ACC112 (cell line): ENCODE data around the gene MLLT3.

Experiments used
- H2AFZ ChIP-seq: fragments of 200-600 bp; sonication (generic); one replicate; pipeline ENCODE4 v1.6.0; 2017; ENCODE audit warnings: antibody characterized with exemption, low read length; ENCODE audit not compliant: unreplicated experiment
- H3K27ac ChIP-seq: fragments of 200-600 bp; sonication (generic); 2 replicates; pipeline ENCODE4 v1.5.1; 2014; ENCODE audit warnings: low read depth, mild to moderate bottlenecking, antibody characterized with exemption, low read length, moderate library complexity
- H3K27me3 ChIP-seq: fragments of 200-600 bp; sonication (generic); 2 replicates; pipeline ENCODE4 v1.6.1; 2014; ENCODE audit warnings: mild to moderate bottlenecking, antibody characterized with exemption, low read length, moderate library complexity, mixed read lengths; ENCODE audit not compliant: insufficient read depth
- H3K36me3 ChIP-seq: fragments of 200-600 bp; sonication (generic); 2 replicates; pipeline ENCODE4 v1.6.1; 2016; ENCODE audit warnings: mild to moderate bottlenecking, antibody characterized with exemption, low read length, moderate library complexity, mixed read lengths; ENCODE audit not compliant: insufficient read depth
- H3K4me1 ChIP-seq: fragments of 200-600 bp; sonication (generic); one replicate; pipeline ENCODE4 v1.6.1; 2016; ENCODE audit warnings: low read length, mixed read lengths; ENCODE audit not compliant: insufficient read depth, unreplicated experiment, control insufficient read depth
- H3K4me3 ChIP-seq: fragments of 200-600 bp; sonication (generic); 2 replicates; pipeline ENCODE4 v1.5.1; 2014; ENCODE audit warnings: mild to moderate bottlenecking, low read depth, low read length
- H3K79me2 ChIP-seq: fragments of 200-600 bp; sonication (generic); one replicate; pipeline ENCODE4 v1.6.0; 2016; ENCODE audit warnings: low read length; ENCODE audit not compliant: control insufficient read depth, unreplicated experiment, insufficient read depth

The MLLT3 gene

DNA sequence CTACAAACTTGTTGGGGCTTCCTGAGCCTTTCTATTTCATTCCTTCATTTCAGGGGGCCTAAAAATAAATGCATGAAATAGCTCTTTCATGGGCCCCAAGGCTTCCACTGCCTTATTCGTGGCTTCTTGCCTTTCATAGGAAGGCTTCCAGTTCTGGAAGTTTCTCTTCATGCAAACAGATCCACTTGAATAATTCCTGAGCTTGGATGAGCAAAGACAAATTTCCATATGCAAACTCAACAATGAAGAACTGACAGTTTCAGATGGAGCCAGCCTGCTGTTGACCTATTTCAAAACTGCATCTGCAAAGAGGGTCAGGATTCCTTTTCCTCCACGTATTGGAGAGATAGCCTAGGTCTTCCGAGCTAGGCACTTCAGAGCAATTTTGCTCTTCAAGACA lies 142.1 kb downstream of the MLLT3 start:
- Histone ChIP-seq H3K27me3 (no peaks in the 10 kb centered on the region), H3K4me1 (no peaks in the 10 kb centered on the region), H3K79me2 (no peaks in the 10 kb centered on the region), H3K27ac (no peak overlapping the region), H3K36me3 (no peaks in the 10 kb centered on the region), H2AFZ (no peak overlapping the region), H3K4me3 (no peak overlapping the region)

DNA sequence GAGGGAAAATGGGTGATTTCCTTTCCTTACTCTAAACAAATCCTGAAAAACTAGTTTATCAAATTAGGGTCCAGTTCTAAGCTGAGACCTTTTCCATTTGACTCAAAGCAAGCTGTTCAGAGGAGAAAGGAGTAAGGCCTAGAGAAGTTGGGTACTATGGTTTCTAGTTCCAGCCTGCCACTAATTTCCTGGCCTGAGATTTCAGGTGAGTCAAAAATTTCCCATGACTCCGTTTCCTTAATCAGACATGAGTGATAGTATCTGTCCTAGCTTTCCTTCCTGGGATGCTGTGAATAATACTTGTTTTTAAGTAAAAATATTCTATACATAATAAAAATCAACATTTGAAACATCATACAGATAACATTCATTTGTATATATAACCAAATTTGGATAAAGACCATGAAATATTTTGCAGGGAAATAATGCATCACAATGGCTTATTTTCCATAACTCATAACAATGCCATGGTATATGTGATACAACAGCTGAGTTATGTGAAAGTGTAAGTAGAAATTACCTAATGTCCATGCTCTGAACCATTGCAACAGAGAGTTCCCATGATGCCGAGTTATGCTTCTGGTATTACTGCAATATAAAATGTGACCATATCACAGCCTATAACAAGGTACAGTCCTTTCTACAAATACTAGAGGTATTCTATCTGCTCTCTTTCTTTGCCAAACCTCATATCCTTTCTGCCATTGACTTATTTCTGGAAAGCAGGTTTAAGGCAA lies 142.7 kb downstream of the MLLT3 start:
- H3K27ac ChIP-seq = no peak overlapping the region
- no peaks in the 10 kb centered on the region for H3K27me3 ChIP-seq

DNA sequence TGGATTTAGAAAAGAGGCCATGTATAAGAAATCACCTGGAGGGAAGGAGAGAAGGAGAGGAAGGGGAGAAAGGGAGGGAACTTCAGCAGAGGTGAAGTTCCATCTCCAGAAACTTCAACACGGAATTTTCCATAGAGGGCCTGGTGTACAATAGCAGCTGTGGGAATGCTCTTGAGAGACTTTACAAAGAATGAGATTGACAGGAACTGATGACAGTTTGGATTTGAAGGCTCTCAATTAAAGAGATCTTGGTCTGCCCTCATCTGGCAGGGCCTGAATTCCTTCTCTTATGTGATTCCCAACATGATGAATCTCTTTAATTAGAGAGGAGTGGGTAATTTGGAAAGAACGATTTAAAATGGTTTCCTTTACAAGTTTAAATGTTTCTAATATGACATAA lies 143.5 kb downstream of the MLLT3 start:
- no peak overlapping the region for H3K27ac ChIP-seq
- H2AFZ ChIP-seq = no peak overlapping the region
- H3K79me2 ChIP-seq = no peaks in the 10 kb centered on the region
- H3K4me3 ChIP-seq = no peak overlapping the region
- no peaks in the 10 kb centered on the region for H3K36me3 ChIP-seq
- H3K27me3 ChIP-seq = no peaks in the 10 kb centered on the region
- no peaks in the 10 kb centered on the region for H3K4me1 ChIP-seq

More for the DNA sequence above, 142.7 kb downstream of the MLLT3 start:
- H3K4me3 ChIP-seq = no peak overlapping the region
- no peak overlapping the region for H2AFZ ChIP-seq
- no peaks in the 10 kb centered on the region for H3K4me1 ChIP-seq
- no peaks in the 10 kb centered on the region for H3K36me3 ChIP-seq
- no peaks in the 10 kb centered on the region for H3K79me2 ChIP-seq

GRCh38 chr9:20477940-20478620 lies 144.2 kb downstream of the MLLT3 start:
- Histone ChIP-seq H3K4me3 (no peak overlapping the region), H3K79me2 (no peaks in the 10 kb centered on the region)

GRCh38 chr9:20476912-20477521 lies 145.3 kb downstream of the MLLT3 start:
- no peaks in the 10 kb centered on the region for H3K36me3 ChIP-seq
- no peaks in the 10 kb centered on the region for H3K79me2 ChIP-seq
- H3K4me3 ChIP-seq = no peak overlapping the region
- no peak overlapping the region for H2AFZ ChIP-seq
- H3K27me3 ChIP-seq = no peaks in the 10 kb centered on the region
- no peaks in the 10 kb centered on the region for H3K4me1 ChIP-seq
- no peak overlapping the region for H3K27ac ChIP-seq

More at GRCh38 chr9:20477940-20478620, 144.2 kb downstream of the MLLT3 start:
- no peaks in the 10 kb centered on the region for H3K27me3 ChIP-seq
- no peaks in the 10 kb centered on the region for H3K4me1 ChIP-seq
- H3K36me3 ChIP-seq = no peaks in the 10 kb centered on the region
- no peak overlapping the region for H3K27ac ChIP-seq
- H2AFZ ChIP-seq = no peak overlapping the region

DNA sequence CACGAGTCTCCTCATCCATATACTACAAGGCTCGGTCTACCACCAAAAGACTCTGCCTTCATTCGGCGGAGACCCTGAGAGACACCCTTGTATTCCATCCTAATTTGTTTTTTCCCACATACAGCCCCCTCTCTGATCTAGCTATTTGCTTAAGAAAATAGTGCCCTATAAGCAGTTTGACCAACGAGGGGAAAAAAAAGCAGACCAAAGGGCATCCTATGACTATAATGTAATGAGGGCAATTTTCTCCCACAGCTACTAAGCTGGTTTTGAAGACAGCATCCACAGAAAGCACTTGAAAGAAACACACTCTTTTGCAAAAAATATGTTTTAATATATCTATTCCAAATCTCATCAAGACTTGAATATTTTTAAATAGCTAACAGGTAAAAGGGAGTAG lies 147.8 kb downstream of the MLLT3 start:
- H3K27me3 ChIP-seq = no peaks in the 10 kb centered on the region

GRCh38 chr9:20473515-20474013 lies 148.7 kb downstream of the MLLT3 start:
- no peaks in the 10 kb centered on the region for H3K4me1 ChIP-seq
- no peak overlapping the region for H3K27ac ChIP-seq
- no peaks in the 10 kb centered on the region for H3K36me3 ChIP-seq
- H3K27me3 ChIP-seq = no peaks in the 10 kb centered on the region
- no peaks in the 10 kb centered on the region for H3K79me2 ChIP-seq
- H3K4me3 ChIP-seq = no peak overlapping the region
- no peak overlapping the region for H2AFZ ChIP-seq

More for the DNA sequence above, 147.8 kb downstream of the MLLT3 start:
- no peaks in the 10 kb centered on the region for H3K4me1 ChIP-seq
- no peak overlapping the region for H2AFZ ChIP-seq
- no peaks in the 10 kb centered on the region for H3K36me3 ChIP-seq
- no peaks in the 10 kb centered on the region for H3K79me2 ChIP-seq
- H3K27ac ChIP-seq = no peak overlapping the region
- H3K4me3 ChIP-seq = no peak overlapping the region

- Histone ChIP-seq H2AFZ (no peak overlapping the region), H3K36me3 (no peaks in the 10 kb centered on the region)
Measured at GRCh38 chr9:20472342-20473045, 149.8 kb downstream of the MLLT3 start.

DNA sequence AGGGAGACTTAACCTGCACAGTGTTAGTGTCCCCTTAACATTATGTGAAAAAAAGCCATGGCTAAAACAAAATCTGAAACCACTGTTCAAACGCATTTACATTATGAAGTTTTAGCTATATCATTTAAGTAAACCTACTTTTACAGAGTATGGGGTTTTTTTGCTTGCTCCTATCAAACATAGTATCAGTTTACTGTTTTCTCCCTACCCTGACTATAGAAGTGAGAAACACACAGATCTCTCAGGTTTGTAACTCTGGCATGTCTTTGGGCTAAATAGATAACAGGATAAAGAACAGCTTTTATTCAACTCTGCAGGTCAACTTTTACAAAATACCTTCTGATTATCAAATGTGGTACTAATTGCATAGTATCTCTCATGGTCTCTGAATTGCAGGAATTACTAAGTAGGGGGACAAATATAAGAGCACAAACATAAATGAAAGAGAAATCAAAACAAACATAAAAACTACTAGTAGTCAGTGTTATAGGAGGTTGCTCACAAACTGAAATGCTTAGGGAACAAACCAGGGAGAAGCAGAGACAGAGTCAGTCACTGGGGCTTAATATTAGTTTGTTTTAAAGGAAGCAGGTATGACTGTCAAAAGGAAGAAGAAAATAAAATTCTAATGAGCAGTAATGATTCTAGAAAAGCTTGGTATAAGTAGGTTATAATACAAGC lies 155.8 kb downstream of the MLLT3 start:
- Histone ChIP-seq H3K4me1 (no peaks in the 10 kb centered on the region), H2AFZ (no peak overlapping the region), H3K79me2 (no peaks in the 10 kb centered on the region), H3K4me3 (no peak overlapping the region), H3K36me3 (no peaks in the 10 kb centered on the region), H3K27me3 (no peaks in the 10 kb centered on the region), H3K27ac (no peak overlapping the region)

More at GRCh38 chr9:20472342-20473045, 149.8 kb downstream of the MLLT3 start:
- H3K27ac ChIP-seq = no peak overlapping the region
- no peaks in the 10 kb centered on the region for H3K27me3 ChIP-seq
- no peaks in the 10 kb centered on the region for H3K79me2 ChIP-seq
- no peaks in the 10 kb centered on the region for H3K4me1 ChIP-seq
- H3K4me3 ChIP-seq = no peak overlapping the region

DNA sequence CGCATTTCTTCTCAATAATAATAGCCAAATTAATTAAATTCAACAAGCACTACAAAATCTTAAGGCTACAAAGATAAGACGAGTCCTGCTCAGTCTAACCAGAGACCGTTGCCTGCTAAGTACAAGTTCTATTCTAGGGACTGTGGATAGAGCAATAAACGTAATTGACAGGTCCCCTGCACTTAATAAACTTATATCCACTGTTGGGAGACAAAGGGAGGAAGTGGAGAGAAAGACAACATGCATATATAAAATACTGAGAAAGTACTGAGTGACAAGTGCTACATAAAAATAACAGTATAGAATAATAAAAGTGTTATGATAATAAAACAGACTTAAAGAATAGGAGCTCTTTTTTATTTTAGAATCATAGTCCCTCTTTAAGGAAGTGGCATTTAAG lies 158.1 kb downstream of the MLLT3 start:
- no peaks in the 10 kb centered on the region for H3K79me2 ChIP-seq

More for the DNA sequence above, 158.1 kb downstream of the MLLT3 start:
- Histone ChIP-seq H2AFZ (no peak overlapping the region), H3K36me3 (no peaks in the 10 kb centered on the region), H3K27ac (no peak overlapping the region), H3K4me3 (no peak overlapping the region), H3K4me1 (no peaks in the 10 kb centered on the region), H3K27me3 (no peaks in the 10 kb centered on the region)
